ENCODE data around the gene ADH5. TPM values are rescaled to one million over a fixed set of nuclear protein-coding genes. Genes with fewer than 3 reads are reported as not detected.

The ADH5 gene
- total and polyA plus RNA-seq, 9 of the 15 experiments (the other 6 are each of a cell fraction or from before 2014, with no cell fraction given), result 115 to 310 (median 200) TPM

- TF ChIP-seq, protein P1, sequence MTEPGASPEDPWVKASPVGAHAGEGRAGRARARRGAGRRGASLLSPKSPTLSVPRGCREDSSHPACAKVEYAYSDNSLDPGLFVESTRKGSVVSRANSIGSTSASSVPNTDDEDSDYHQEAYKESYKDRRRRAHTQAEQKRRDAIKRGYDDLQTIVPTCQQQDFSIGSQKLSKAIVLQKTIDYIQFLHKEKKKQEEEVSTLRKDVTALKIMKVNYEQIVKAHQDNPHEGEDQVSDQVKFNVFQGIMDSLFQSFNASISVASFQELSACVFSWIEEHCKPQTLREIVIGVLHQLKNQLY (CRISPR knock-in tag; conservative IDR thresholded peaks at IDR 0.05), result no peak
- TF ChIP-seq HNRNPH1 (optimal IDR thresholded peaks at IDR 0.05; ENCODE audit: low read depth, low read length) (no peak), ZNF224 (CRISPR knock-in tag; IDR thresholded peaks at IDR 0.05) (no peak), IFI16 (CRISPR knock-in tag; IDR thresholded peaks at IDR 0.05) (no peak), HMGN3 (IDR thresholded peaks at IDR 0.05; ENCODE audit: borderline replicate concordance, extremely low read depth, insufficient read length, low read depth, low read length) (no peak), RFX7 (CRISPR knock-in tag; IDR thresholded peaks at IDR 0.05) (no peak), CBX8 (IDR thresholded peaks at IDR 0.05; ENCODE audit: borderline replicate concordance, extremely low read depth, low read depth, low read length, poor library complexity, severe bottlenecking) (no peak), FOXK2 (conservative IDR thresholded peaks at IDR 0.05 in 1 of 2, IDR thresholded peaks at IDR 0.05 in 1 of 2; ENCODE audit: low read depth in 2 of 2) (no peak), CBFA2T2 (conservative IDR thresholded peaks at IDR 0.05) (no peak), KDM1A (IDR thresholded peaks at IDR 0.05) (no peak), ZKSCAN3 (CRISPR knock-in tag; IDR thresholded peaks at IDR 0.05) (no peak), HNRNPK (IDR thresholded peaks at IDR 0.05; ENCODE audit: low read depth, low read length, poor library complexity, severe bottlenecking) (no peak), GATAD2B (IDR thresholded peaks at IDR 0.05; ENCODE audit: borderline replicate concordance) (0 out of 2 replicates have a peak, but pooled peaks have one; percentile 49), ZNF639 (CRISPR knock-in tag; conservative IDR thresholded peaks at IDR 0.05 in 1 of 2, IDR thresholded peaks at IDR 0.05 in 1 of 2) (no peak; a peak in 1 of 4 replicates), SREBF2 (CRISPR knock-in tag; IDR thresholded peaks at IDR 0.05) (no peak), EP300 (IDR thresholded peaks at IDR 0.05; ENCODE audit: low read length) (no peak), ZNF436 (CRISPR knock-in tag; IDR thresholded peaks at IDR 0.05) (no peak), TCF7L2 (IDR thresholded peaks at IDR 0.05; ENCODE audit: low read depth, low read length) (no peak)
- TF ChIP-seq, protein P2, sequence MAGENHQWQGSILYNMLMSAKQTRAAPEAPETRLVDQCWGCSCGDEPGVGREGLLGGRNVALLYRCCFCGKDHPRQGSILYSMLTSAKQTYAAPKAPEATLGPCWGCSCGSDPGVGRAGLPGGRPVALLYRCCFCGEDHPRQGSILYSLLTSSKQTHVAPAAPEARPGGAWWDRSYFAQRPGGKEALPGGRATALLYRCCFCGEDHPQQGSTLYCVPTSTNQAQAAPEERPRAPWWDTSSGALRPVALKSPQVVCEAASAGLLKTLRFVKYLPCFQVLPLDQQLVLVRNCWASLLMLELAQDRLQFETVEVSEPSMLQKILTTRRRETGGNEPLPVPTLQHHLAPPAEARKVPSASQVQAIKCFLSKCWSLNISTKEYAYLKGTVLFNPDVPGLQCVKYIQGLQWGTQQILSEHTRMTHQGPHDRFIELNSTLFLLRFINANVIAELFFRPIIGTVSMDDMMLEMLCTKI (IDR thresholded peaks at IDR 0.05; ENCODE audit: partially characterized antibody), result no peak
- TF ChIP-seq, protein P3, sequence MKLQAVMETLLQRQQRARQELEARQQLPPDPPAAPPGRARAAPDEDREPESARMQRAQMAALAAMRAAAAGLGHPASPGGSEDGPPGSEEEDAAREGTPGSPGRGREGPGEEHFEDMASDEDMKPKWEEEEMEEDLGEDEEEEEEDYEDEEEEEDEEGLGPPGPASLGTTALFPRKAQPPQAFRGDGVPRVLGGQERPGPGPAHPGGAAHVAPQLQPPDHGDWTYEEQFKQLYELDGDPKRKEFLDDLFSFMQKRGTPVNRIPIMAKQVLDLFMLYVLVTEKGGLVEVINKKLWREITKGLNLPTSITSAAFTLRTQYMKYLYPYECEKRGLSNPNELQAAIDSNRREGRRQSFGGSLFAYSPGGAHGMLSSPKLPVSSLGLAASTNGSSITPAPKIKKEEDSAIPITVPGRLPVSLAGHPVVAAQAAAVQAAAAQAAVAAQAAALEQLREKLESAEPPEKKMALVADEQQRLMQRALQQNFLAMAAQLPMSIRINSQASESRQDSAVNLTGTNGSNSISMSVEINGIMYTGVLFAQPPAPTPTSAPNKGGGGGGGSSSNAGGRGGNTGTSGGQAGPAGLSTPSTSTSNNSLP (IDR thresholded peaks at IDR 0.05; ENCODE audit: borderline replicate concordance, low read depth, low read length), result no peak
Measured at GRCh38 chr4:99088481-99089365, at the start of gene ADH5 (continued).
